ENCODE data around the gene SLITRK1.

Gene SLITRK1

DNA sequence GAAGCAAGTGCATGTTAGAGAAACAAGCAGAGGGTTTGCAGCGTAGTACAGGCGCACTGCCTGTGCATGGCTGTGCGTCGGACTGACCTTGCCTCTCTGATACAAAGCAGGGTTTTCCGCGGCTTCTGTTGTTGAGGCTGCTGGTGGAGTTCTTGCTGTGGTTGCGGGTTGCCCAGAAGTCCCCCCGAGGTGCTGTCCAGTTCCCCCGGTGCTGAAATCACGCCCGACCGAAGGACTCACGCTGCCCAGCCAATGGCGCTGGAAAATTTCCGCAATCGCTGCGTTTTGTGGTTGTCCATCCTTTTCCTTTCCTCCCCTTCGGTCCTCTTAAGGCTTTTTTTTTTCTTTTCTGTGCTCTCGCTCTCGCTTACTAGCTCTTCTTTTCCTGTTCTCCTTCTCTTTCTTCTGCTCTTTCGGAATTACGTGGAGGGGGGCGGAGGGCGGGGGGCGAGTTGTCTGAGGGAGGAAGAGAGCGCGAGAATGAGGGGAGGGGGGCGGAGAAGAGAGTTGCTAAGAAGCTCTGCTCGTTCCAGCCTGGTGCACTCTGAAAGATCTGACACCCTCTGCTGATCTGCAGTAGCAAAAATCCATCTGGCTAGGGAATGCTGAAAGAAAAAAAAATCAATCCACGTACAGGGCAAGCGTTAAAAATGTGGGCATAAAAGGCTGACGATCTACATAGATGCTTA is at the start of gene SLITRK1:
TSS of gene SLITRK1 (minus strand) at position 558 of the 689 bp plus-strand sequence. CDS start 967 bp downstream, outside the sequence.
- no peak for DNase-seq

GRCh38 chr13:83929157-83929556 is 46.9 kb upstream of the SLITRK1 start:
- no peak for DNase-seq

- DNase-seq, result no peak
Observed at GRCh38 chr13:83919775-83920174, 37.5 kb upstream of the SLITRK1 start.

DNA sequence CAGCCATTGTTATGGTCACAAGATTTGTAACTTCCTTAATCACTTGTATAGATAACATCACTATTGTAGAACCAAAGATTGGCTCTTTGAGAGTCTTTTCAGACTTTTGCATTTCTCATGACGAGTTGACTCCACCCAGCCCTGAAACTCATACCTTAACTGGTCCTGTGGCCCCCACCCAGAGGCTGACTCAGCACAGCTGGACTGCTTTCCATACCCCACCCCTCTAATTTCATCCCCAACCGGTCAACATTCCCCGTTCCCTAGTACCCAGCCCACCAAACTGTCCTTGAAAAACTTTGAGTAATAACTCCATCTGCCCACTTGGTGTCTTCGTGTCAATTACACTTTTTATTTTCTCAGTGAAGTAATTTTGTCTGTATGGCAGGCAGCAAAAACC is 32.1 kb upstream of the SLITRK1 start:
- DNase-seq, result no peak

- no peak for DNase-seq
Observed at GRCh38 chr13:83907196-83907989, 25.1 kb upstream of the SLITRK1 start.

DNA sequence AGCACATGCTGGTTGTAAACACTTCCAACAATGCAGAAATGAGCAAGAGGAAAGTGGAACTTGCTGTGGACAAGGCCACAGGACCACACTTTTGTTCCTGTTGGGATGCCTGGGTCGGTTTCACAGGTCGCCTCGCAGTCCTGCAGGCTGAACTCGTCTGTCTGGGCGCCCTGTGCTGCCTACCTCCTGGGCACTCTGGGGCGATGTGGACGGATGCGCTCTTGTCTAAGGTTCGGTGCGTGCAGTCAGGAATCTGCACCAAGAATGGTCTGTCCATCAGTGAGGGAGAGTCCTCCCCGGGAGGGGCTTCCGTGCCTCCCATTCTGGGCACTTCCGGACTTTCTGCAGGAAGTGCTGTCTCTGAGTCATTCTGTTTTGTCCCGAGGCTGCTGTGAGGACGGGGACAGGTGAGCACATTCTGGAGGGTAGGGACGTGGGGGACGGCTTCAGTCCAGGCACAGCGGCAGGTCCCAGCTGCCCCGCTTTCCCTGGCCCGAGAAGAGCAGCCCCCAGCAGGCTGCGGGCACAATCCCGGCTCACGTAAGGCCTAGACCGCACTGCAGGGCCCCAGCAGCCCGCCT is 24.1 kb upstream of the SLITRK1 start:
- DNase-seq, result no peak

DNA sequence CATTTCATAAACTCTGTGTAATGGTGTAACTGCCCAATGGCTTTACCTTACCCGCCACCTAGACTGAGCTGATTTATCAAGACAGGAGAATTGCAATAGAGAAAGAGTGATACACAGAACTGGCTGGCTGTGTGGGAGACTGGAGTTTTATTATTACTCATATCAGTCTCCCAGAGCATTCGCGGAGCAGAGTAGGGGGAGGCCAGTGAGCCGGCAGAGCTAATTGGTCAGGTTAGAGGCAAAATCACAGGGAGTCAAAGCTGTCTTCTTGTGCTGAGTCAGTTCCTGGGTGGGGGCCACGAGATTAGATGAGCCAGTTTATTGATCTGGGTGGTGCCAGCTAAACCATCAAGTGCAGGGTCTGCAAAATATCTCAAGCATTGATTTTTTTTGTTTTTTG is 23.4 kb upstream of the SLITRK1 start:
- no peak for DNase-seq

- no peak for DNase-seq
Observed at GRCh38 chr13:83895994-83896580, 13.8 kb upstream of the SLITRK1 start.

DNA sequence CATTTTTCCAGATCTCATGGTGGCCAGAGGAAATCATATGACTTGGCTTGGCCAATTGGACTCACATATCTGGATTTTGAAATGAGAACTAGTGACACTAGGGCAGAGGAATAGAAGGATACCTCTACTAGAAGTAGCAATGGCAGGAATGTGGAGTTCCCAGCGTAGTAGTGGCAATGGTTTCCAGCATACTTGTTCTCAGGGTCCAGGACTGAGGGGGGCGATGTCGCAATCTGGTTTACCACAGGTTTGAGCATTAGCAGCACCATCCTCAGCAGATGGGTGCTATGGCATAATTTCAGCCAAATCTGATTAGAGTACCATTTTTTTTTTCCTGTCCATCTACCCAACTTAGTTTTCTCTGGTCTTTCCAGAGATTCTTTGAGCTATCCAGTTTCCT is 8.1 kb upstream of the SLITRK1 start:
- no peak for DNase-seq

DNA sequence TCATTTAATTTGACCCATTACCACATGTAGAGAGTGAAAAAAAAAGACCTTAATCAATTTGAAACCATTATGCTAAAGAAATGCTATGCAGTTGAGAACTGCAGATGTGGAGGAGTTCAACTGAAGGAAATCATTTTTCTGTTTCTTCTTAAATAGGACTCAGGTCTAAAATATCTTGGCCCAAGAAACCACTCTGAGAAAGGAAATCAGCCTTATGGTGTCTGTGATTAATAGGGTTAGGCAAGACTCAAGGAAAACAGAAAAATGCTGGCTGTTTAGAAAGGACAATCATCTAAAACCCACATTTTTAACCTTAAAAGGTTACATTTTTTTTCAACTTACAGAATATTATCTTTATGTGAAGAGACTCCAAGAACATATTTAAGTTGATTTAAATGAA is 1.9 kb upstream of the SLITRK1 start:
- DNase-seq, result no peak

- no peak for DNase-seq
Observed at GRCh38 chr13:83883061-83883523, 818 bp upstream of the SLITRK1 start.

DNA sequence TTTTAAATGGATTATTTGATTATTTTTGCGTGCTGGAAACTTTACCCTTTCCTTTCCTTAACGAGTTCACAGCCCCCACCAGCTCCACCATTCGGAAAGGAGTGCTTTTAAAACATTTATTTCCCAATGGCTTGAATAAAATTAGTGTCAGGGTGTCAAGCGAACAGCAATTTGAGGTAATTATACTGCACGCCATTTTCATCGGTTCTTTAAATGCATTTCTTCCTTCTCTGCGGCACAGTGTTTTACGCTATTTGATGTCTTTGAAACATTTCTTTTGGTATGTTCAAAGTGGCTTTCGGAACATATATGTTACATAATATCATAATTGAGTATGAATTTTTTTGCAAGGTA is 309 bp upstream of the SLITRK1 start:
- DNase-seq, result no peak

GRCh38 chr13:83881140-83881684 is 1.1 kb downstream of the SLITRK1 start:
- no peak for DNase-seq

DNA sequence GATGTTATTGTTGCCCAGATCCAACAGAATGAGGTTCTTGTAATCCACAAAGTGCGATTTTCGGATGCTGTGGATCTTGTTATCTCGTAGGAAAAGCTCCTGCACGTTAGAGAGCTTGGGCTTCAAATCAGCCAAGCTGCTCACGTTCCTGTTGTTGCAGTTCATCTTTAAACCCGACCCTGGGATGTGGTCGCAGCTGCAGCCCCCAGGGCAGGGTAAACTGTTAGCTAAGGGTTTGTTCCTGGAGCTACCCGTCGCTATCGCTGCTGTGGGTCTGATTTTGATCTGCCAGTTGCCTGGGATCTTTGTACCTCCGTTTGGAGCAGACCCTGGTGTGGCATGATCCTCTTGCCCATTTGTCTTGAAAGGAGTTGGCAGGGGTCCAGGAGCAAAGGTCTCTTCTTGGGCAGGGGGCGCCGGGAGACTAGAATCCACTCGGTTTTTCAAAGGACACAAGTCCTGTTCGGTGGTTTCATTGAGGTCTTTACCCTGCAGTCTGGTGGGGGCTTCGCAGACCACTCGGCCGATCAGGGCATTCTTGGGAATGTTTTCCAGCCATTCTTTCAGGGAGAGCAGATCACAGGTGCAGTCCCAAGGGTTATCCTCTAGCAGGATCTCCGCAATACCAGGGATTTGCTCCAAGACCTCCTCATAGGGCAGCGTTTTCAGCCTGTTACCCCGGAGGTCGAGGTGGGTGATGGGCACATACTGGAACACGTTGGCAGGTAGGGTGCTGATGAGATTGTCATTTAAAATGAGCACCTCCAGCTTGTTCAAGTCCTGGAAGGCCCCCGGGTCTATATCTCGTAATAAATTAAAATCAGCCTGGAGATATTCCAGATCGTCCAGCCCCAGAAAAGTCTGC is 1.8 kb downstream of the SLITRK1 start:
- no peak for DNase-seq

DNA sequence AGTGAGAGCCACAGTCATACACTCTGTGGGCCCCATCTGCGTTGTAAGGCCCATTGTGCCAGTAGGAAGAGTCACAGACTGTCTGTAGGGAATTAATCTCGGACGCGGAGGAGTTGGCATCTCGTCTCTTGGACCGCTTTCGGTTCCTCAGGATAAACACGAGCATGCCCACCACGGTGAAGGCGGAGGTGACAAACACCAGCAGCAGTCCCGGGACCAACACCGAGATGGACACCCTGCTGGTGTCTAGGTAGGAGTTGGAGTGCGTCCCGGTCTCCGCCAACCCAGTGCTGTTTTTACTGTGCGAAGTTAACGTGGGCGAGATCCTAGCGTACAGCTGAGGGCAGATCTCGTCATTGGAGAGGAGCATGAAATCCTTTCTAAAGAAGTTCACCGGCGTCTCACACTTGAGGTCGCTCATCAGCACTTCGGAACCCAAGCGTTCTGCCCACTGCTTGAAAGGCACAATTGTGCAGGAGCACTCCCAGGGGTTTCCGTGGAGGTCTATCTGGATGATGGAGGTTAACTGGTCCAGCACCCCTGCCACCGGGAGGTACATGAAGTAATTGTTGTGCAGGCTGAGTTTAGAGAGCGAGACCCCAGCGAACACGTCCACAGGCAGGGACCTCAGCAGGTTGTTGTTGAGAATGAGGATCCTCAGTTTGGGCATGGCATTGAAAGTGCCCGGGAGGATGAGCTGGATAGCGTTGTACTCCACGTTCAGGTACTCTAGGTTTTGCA is 2.7 kb downstream of the SLITRK1 start:
- DNase-seq, result no peak

DNA sequence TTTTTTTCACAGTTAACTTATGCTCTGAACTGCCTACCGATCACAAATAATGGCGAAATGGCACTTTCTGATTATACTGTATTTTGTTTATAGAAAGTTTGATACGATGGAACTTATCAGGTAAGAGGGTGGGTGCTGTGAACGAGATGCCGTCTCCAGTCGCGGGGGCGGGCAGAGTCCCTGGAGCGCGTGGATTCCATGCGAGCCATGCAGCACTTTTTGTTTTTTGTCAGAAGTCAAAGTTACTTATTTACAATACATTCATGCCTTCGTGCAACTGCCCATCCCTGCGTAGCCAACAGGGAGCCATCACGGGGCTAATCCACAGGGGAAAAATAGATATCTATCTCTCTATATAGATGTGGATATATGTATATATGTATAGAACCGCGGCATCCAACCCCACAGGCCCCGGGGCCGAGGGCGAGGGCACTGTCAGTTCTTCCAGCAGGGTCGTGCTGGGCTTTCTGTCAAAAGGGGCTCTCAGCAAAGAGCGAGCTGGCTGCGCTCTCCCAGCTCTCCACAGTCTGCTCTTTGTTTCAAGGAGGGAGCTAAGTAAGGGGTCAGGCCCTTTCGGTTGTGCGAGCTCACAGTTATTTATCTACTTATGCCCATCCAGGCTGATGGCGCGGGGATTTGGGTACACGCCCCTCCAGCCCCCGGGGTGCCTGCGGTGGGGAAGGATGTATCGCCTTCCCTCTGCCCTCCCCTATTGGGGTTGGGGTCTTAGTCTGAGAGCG is 3.4 kb downstream of the SLITRK1 start:
- DNase-seq, result no peak

- DNase-seq, result no peak
Observed at GRCh38 chr13:83877651-83878355, 4.5 kb downstream of the SLITRK1 start.

DNA sequence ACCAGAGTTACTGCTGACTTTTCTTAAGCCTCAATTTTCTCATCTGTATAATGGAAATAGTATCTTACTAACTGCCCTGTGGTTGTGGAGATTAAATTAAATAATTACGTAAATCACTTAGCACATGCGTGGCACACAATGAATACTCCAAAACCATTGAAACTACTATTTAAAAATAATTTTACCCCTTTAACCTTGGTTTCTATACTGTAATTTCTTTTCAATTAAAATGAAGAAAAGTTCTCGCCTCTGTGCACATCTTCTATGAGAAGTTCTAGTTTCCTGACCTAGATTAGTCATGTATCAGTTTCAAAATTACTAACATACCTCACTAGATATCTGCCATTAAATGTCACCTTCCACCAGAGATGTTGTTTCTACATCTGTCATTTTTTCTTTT is 5.7 kb downstream of the SLITRK1 start:
- no peak for DNase-seq

- no peak for DNase-seq
Observed at GRCh38 chr13:83867708-83868107, 14.6 kb downstream of the SLITRK1 start.

Data from activated CD8-positive, alpha-beta memory T cell treated with anti-CD3 and anti-CD28 coated beads, Interleukin-2, amount 50 U/mL, for 4 hours (primary cell).